Glutamatergic neuron (in vitro differentiated cells): ENCODE results near the gene SNX5. TPM values are rescaled to one million over a fixed set of nuclear protein-coding genes. Genes with fewer than 3 reads are reported as not detected.
"Not testable (repeated sequence)": the region's sequence is repeated elsewhere in the genome, so short reads cannot be mapped to it uniquely, and the experiment has no call there.

Experiments
- DNase-seq: peaks from one replicate; pipeline ENCODE4 v3.0.0; 2022
- H3K27ac Mint-ChIP-seq: one replicate; pipeline ENCODE4 v1.8.0; 2020; ENCODE audit warnings: mild to moderate bottlenecking, mixed read lengths, inconsistent platforms; ENCODE audit not compliant: unreplicated experiment
- H3K27me3 Mint-ChIP-seq: one replicate; pipeline ENCODE4 v1.8.0; 2020; ENCODE audit warnings: mild to moderate bottlenecking, moderate library complexity, mixed read lengths, inconsistent platforms; ENCODE audit not compliant: unreplicated experiment
- H3K36me3 Mint-ChIP-seq: one replicate; pipeline ENCODE4 v1.8.0; 2020; ENCODE audit warnings: mild to moderate bottlenecking, mixed read lengths, inconsistent platforms; ENCODE audit not compliant: unreplicated experiment
- H3K4me1 Mint-ChIP-seq: one replicate; pipeline ENCODE4 v1.8.0; 2020; ENCODE audit warnings: mild to moderate bottlenecking, low read depth, mixed read lengths, inconsistent platforms; ENCODE audit not compliant: unreplicated experiment
- H3K4me3 Mint-ChIP-seq: one replicate; pipeline ENCODE4 v1.8.0; 2020; ENCODE audit warnings: mild to moderate bottlenecking, mixed read lengths, inconsistent platforms; ENCODE audit not compliant: unreplicated experiment
- H3K9me3 Mint-ChIP-seq: one replicate; pipeline ENCODE4 v1.8.0; 2020; ENCODE audit warnings: mild to moderate bottlenecking, moderate library complexity, mixed read lengths, inconsistent platforms; ENCODE audit not compliant: unreplicated experiment
- CTCF ChIP-seq: fragments of 200-600 bp; sonication (generic); IDR thresholded peaks from one replicate; pipeline ENCODE4 v1.5.0; 2021; ENCODE audit not compliant: partially characterized antibody, unreplicated experiment
- total RNA-seq: library from RNA; stranded (reverse); fragmentation: NEBNext Ultra II Directional; extraction: Animal tissue kit (Norgen Biotek cat#: 25700); gene quantifications from one replicate; pipeline ENCODE4 v1.2.1, GENCODE V29; 2021; ENCODE audit not compliant: unreplicated experiment

Gene SNX5
- total RNA-seq, 1 donor from 2014 or later, result 43.2 TPM

- H3K4me3 Mint-ChIP-seq, result no peak overlapping the region
- DNase-seq, result no peak
Measured at GRCh38 chr20:17960927-17961586, 7.5 kb downstream of the SNX5 start.

GRCh38 chr20:17960400-17960885, 8.2 kb downstream of the SNX5 start:
- H3K27me3 Mint-ChIP-seq, DNase-seq, H3K4me3 Mint-ChIP-seq, H3K27ac Mint-ChIP-seq, H3K9me3 Mint-ChIP-seq, H3K36me3 Mint-ChIP-seq: not testable (repeated sequence)
- H3K4me1 Mint-ChIP-seq, result peaks cover 42% of the 10 kb centered on the region

More at GRCh38 chr20:17960927-17961586, 7.5 kb downstream of the SNX5 start:
- Mint-ChIP-seq H3K36me3 (no peaks in the 10 kb centered on the region), H3K9me3 (no peaks in the 10 kb centered on the region), H3K4me1 (peaks cover 42% of the 10 kb centered on the region), H3K27ac (no peak overlapping the region), H3K27me3 (no peaks in the 10 kb centered on the region)
- TF ChIP-seq CTCF, result no peak

GRCh38 chr20:17959257-17959627, 9.4 kb downstream of the SNX5 start:
- H3K36me3 Mint-ChIP-seq, result no peaks in the 10 kb centered on the region
- H3K9me3 Mint-ChIP-seq, result no peaks in the 10 kb centered on the region
- no peak for TF ChIP-seq CTCF
- H3K4me3 Mint-ChIP-seq, result no peak overlapping the region
- no peak for DNase-seq
- H3K27me3 Mint-ChIP-seq, result no peaks in the 10 kb centered on the region
- peaks cover 33% of the 10 kb centered on the region for H3K4me1 Mint-ChIP-seq
- H3K27ac Mint-ChIP-seq, result no peak overlapping the region

GRCh38 chr20:17958373-17959256, 10.0 kb downstream of the SNX5 start:
- Mint-ChIP-seq H3K9me3 (no peaks in the 10 kb centered on the region), H3K4me1 (peaks cover 33% of the 10 kb centered on the region), H3K27ac (no peak overlapping the region), H3K4me3 (no peak overlapping the region), H3K27me3 (no peaks in the 10 kb centered on the region), H3K36me3 (no peaks in the 10 kb centered on the region)
- TF ChIP-seq CTCF, result no peak
- DNase-seq, result no peak

- Mint-ChIP-seq H3K4me3 (no peak overlapping the region), H3K9me3 (no peaks in the 10 kb centered on the region), H3K4me1 (peaks cover 29% of the 10 kb centered on the region), H3K27me3 (no peaks in the 10 kb centered on the region), H3K36me3 (no peaks in the 10 kb centered on the region), H3K27ac (no peak overlapping the region)
- TF ChIP-seq CTCF, result no peak
- DNase-seq, result no peak
Measured at GRCh38 chr20:17957505-17958363, 10.9 kb downstream of the SNX5 start.
